Measurements from ENCODE around the gene SHISA8. TPM values are rescaled to one million over a fixed set of nuclear protein-coding genes. Genes with fewer than 3 reads are reported as not detected.

SHISA8 gene
- total and polyA plus RNA-seq, 2 of the 13 experiments (the other 11 are each of a cell fraction or from before 2014, with no cell fraction given): not detected

DNA sequence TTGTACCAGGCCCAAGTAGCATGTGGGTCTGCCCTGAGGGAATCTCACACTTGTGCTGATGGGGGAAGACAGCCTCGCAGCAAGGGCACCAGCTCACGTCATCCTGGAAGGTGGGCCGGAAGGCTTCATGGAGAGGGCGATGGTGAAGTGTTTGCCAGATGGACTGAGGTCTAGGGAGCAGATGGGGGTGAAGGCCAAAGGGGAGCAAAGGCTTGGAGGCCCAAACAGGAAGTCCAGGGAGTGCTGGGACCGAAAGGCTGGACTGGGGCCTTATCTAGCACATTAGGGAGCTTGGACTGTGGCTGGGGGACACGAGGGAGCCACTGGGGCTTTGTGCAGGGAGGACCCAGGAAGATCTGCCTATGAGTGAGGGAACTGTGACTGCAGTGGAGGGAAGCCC is 12.9 kb upstream of the SHISA8 start (continued):
- TF ChIP-seq HNRNPL (IDR thresholded peaks at IDR 0.05; ENCODE audit: low read depth, low read length): no peak
- no peak for TF ChIP-seq ZNF17 (CRISPR knock-in tag; IDR thresholded peaks at IDR 0.05)
- TF ChIP-seq ZNF24 (IDR thresholded peaks at IDR 0.05): no peak
- TF ChIP-seq, protein P1, sequence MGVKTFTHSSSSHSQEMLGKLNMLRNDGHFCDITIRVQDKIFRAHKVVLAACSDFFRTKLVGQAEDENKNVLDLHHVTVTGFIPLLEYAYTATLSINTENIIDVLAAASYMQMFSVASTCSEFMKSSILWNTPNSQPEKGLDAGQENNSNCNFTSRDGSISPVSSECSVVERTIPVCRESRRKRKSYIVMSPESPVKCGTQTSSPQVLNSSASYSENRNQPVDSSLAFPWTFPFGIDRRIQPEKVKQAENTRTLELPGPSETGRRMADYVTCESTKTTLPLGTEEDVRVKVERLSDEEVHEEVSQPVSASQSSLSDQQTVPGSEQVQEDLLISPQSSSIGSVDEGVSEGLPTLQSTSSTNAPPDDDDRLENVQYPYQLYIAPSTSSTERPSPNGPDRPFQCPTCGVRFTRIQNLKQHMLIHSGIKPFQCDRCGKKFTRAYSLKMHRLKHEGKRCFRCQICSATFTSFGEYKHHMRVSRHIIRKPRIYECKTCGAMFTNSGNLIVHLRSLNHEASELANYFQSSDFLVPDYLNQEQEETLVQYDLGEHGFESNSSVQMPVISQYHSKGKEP (CRISPR knock-in tag; IDR thresholded peaks at IDR 0.05): no peak
- no peak for TF ChIP-seq SNAI1 (CRISPR knock-in tag; IDR thresholded peaks at IDR 0.05; ENCODE audit: borderline replicate concordance)
- TF ChIP-seq SALL1 (CRISPR knock-in tag; IDR thresholded peaks at IDR 0.05): peak; percentile 41; the same call in 1 of the 2 replicates
- no peak for TF ChIP-seq ZNF878 (CRISPR knock-in tag; IDR thresholded peaks at IDR 0.05)
- no peak for TF ChIP-seq DNMT1 (CRISPR knock-in tag; IDR thresholded peaks at IDR 0.05)
- TF ChIP-seq MAZ (IDR thresholded peaks at IDR 0.05; ENCODE audit: borderline replicate concordance, low read depth, low read length): no peak
- TF ChIP-seq MAZ (CRISPR knock-in tag; IDR thresholded peaks at IDR 0.05; ENCODE audit: low read depth): no peak
- TF ChIP-seq ZNF552 (CRISPR knock-in tag; IDR thresholded peaks at IDR 0.05; ENCODE audit: borderline replicate concordance): no peak
- 0 out of 2 replicates have a peak, but pooled peaks have one; percentile 37 for TF ChIP-seq NRL (CRISPR knock-in tag; IDR thresholded peaks at IDR 0.05; ENCODE audit: borderline replicate concordance)
- TF ChIP-seq, protein P2, sequence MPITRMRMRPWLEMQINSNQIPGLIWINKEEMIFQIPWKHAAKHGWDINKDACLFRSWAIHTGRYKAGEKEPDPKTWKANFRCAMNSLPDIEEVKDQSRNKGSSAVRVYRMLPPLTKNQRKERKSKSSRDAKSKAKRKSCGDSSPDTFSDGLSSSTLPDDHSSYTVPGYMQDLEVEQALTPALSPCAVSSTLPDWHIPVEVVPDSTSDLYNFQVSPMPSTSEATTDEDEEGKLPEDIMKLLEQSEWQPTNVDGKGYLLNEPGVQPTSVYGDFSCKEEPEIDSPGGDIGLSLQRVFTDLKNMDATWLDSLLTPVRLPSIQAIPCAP (CRISPR knock-in tag; IDR thresholded peaks at IDR 0.05; ENCODE audit: low read depth): no peak
- no peak for TF ChIP-seq ZNF331 (CRISPR knock-in tag; IDR thresholded peaks at IDR 0.05)
- no peak for TF ChIP-seq CHD4 (IDR thresholded peaks at IDR 0.05; ENCODE audit: borderline replicate concordance, low read length)
- no peak for TF ChIP-seq RARG (CRISPR knock-in tag; IDR thresholded peaks at IDR 0.05; ENCODE audit: low read depth)
- no peak for TF ChIP-seq FOSL1 (CRISPR knock-in tag; IDR thresholded peaks at IDR 0.05; ENCODE audit: borderline replicate concordance)
- no peak for TF ChIP-seq ZNF20 (CRISPR knock-in tag; IDR thresholded peaks at IDR 0.05)
- TF ChIP-seq, protein P3, sequence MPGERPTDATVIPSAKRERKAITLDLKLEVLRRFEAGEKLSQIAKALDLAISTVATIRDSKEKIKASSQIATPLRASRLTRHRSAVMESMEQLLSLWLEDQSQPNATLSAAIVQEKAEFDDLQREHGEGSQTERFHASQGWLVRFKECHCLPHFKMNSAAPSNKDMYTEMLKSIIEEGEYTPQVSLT (CRISPR knock-in tag; IDR thresholded peaks at IDR 0.05; ENCODE audit: borderline replicate concordance, low read depth): no peak
- no peak for TF ChIP-seq ZNF343 (CRISPR knock-in tag; IDR thresholded peaks at IDR 0.05)
- peak; percentile 37; the same call in 1 of the 2 replicates for TF ChIP-seq ELF3 (CRISPR knock-in tag; IDR thresholded peaks at IDR 0.05)
- no peak for TF ChIP-seq ZBTB8A (CRISPR knock-in tag; IDR thresholded peaks at IDR 0.05; ENCODE audit: borderline replicate concordance, low read depth)
- no peak for TF ChIP-seq ISL2 (CRISPR knock-in tag; IDR thresholded peaks at IDR 0.05)
- 0 out of 2 replicates have a peak, but pooled peaks have one; percentile 17 for TF ChIP-seq CREM (IDR thresholded peaks at IDR 0.05)
- TF ChIP-seq CREM (CRISPR knock-in tag; IDR thresholded peaks at IDR 0.05): no peak
- no peak for TF ChIP-seq ZNF605 (CRISPR knock-in tag; IDR thresholded peaks at IDR 0.05)
- TF ChIP-seq, protein P4, sequence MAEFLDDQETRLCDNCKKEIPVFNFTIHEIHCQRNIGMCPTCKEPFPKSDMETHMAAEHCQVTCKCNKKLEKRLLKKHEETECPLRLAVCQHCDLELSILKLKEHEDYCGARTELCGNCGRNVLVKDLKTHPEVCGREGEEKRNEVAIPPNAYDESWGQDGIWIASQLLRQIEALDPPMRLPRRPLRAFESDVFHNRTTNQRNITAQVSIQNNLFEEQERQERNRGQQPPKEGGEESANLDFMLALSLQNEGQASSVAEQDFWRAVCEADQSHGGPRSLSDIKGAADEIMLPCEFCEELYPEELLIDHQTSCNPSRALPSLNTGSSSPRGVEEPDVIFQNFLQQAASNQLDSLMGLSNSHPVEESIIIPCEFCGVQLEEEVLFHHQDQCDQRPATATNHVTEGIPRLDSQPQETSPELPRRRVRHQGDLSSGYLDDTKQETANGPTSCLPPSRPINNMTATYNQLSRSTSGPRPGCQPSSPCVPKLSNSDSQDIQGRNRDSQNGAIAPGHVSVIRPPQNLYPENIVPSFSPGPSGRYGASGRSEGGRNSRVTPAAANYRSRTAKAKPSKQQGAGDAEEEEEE (CRISPR knock-in tag; IDR thresholded peaks at IDR 0.05; ENCODE audit: borderline replicate concordance): 0 out of 2 replicates have a peak, but pooled peaks have one; percentile 6
- TF ChIP-seq KAT2B (IDR thresholded peaks at IDR 0.05; ENCODE audit: borderline replicate concordance, low read depth, low read length): no peak
- peak; percentile 11; the same call in 1 of the 2 replicates for TF ChIP-seq SAP130 (CRISPR knock-in tag; IDR thresholded peaks at IDR 0.05; ENCODE audit: low read depth)

Data from HepG2 (cell line).